ENCODE data around the gene PCBP1.
"Not testable (repeated sequence)": the region's sequence is repeated elsewhere in the genome, so short reads cannot be mapped to it uniquely, and the experiment has no call there.

Gene PCBP1

GRCh38 chr2:70086838-70087701 lies at the start of gene PCBP1:
Gene PCBP1 (plus strand): TSS chr2:70087477. CDS start chr2:70087744, 267 bp downstream.
- DNase-seq (ENCODE audit: low read depth), result peak; percentile 73

GRCh38 chr2:70039366-70039765 lies 47.9 kb upstream of the PCBP1 start:
- DNase-seq (ENCODE audit: low read depth), result no peak

- DNase-seq (ENCODE audit: low read depth), result no peak
Measured at GRCh38 chr2:70041663-70042062, 45.6 kb upstream of the PCBP1 start.

- no peak for DNase-seq (ENCODE audit: low read depth)
Measured at GRCh38 chr2:70042246-70042645, 45.0 kb upstream of the PCBP1 start.

- DNase-seq (ENCODE audit: low read depth), result no peak
Measured at GRCh38 chr2:70043252-70043875, 43.9 kb upstream of the PCBP1 start.

- DNase-seq (ENCODE audit: low read depth), result no peak
Measured at GRCh38 chr2:70044290-70045040, 42.8 kb upstream of the PCBP1 start.

GRCh38 chr2:70045405-70045804 lies 41.9 kb upstream of the PCBP1 start:
- no peak for DNase-seq (ENCODE audit: low read depth)

- no peak for DNase-seq (ENCODE audit: low read depth)
Measured at GRCh38 chr2:70045932-70046331, 41.3 kb upstream of the PCBP1 start.

- no peak for DNase-seq (ENCODE audit: low read depth)
Measured at GRCh38 chr2:70046534-70046933, 40.7 kb upstream of the PCBP1 start.

- no peak for DNase-seq (ENCODE audit: low read depth)
Measured at GRCh38 chr2:70047451-70047850, 39.8 kb upstream of the PCBP1 start.

GRCh38 chr2:70049255-70049654 lies 38.0 kb upstream of the PCBP1 start:
- no peak for DNase-seq (ENCODE audit: low read depth)

GRCh38 chr2:70050631-70051425 lies 36.4 kb upstream of the PCBP1 start:
- DNase-seq (ENCODE audit: low read depth), result no peak

- DNase-seq (ENCODE audit: low read depth), result not testable (repeated sequence)
Measured at GRCh38 chr2:70055259-70055658, 32.0 kb upstream of the PCBP1 start.

- no peak for DNase-seq (ENCODE audit: low read depth)
Measured at GRCh38 chr2:70061317-70061716, 26.0 kb upstream of the PCBP1 start.

GRCh38 chr2:70062270-70062669 lies 25.0 kb upstream of the PCBP1 start:
- DNase-seq (ENCODE audit: low read depth), result no peak

GRCh38 chr2:70068119-70068518 lies 19.2 kb upstream of the PCBP1 start:
- no peak for DNase-seq (ENCODE audit: low read depth)

- DNase-seq (ENCODE audit: low read depth), result no peak
Measured at GRCh38 chr2:70069049-70069448, 18.2 kb upstream of the PCBP1 start.

GRCh38 chr2:70070542-70071268 lies 16.6 kb upstream of the PCBP1 start:
- no peak for DNase-seq (ENCODE audit: low read depth)

- DNase-seq (ENCODE audit: low read depth), result no peak
Measured at GRCh38 chr2:70073493-70073892, 13.8 kb upstream of the PCBP1 start.

GRCh38 chr2:70078384-70078783 lies 8.9 kb upstream of the PCBP1 start:
- no peak for DNase-seq (ENCODE audit: low read depth)

- no peak for DNase-seq (ENCODE audit: low read depth)
Measured at GRCh38 chr2:70080610-70081200, 6.6 kb upstream of the PCBP1 start.
